Heart left ventricle (tissue), 13 donors: ENCODE results near the gene DPP8.

Experiments
- CTCF ChIP-seq, 12 donors: fragments of 200-600 bp; sonication (generic) in 4 of 12; IDR thresholded peaks; one replicate each; pipeline versions ENCODE4 v1.5.0 to v1.8.0; 2018 to 2022; ENCODE audit warnings: antibody characterized with exemption in 12 of 12, mild to moderate bottlenecking in 5 of 12
- POLR2A ChIP-seq, 2 donors: fragments of 450-650 bp; IDR thresholded peaks; one replicate each; pipeline ENCODE4 v1.6.1; 2017; ENCODE audit warnings: antibody characterized with exemption in 2 of 2, mild to moderate bottlenecking in 2 of 2, moderate library complexity in 2 of 2
- donor health status: ischemic (EF 13 %, LVEDD 7.1; RV severe dilation, severe dysfunction).
- donor health status: DM: no; HTN: yes; CAD: no.
- donor health status: DM: no; HTN: no; CAD: no.
- donor health status: ischemic (EF 25% LVEDD 6.9; RV normal size, moderate dysfunction).
- donor health status: ischemic (EF 25% LVEDD 5.7; RV mildly dilated, moderate dysfunction).
- donor health status: ischemic (EF 35%, LVEDD 5.7; RV mildly dilated, moderate dysfunction).
- donor health status: nonischemic (EF 11% LVEDD 7.7; RV severe dilation, severe dysfunction).
- donor health status: DM: yes; HTN: yes; CAD: no.
- donor health status: PGD.
- donor health status: ischemic (EF 29% LVEDD 5.4; RV normal size, mild dysfunction).
- donor health status: nonischemic (EF 23%, LVEDD 6.1; RV moderate dilation, normal function).

- no peak for TF ChIP-seq CTCF (IDR thresholded peaks at IDR 0.05)
- no peak for TF ChIP-seq POLR2A (IDR thresholded peaks at IDR 0.05)
Observed at GRCh38 chr15:65412556-65412955, 104.9 kb downstream of the DPP8 start.
